ENCODE measurements around the gene SPTLC3. TPM values are rescaled to one million over a fixed set of nuclear protein-coding genes. Genes with fewer than 3 reads are reported as not detected.

Gene SPTLC3
- total RNA-seq, 2 donors from 2014 or later, result 0.42 to 0.44 TPM

Other genes with a start within 250 kb of the SPTLC3 start
- 1 to 10 TPM; 3.2 to 7.8 TPM for gene ISM1, start 212.3 kb downstream of the SPTLC3 start, total RNA-seq